ENCODE results near the gene WDR64.
"Not testable (repeated sequence)": the region's sequence is repeated elsewhere in the genome, so short reads cannot be mapped to it uniquely, and the experiment has no call there.

The WDR64 gene

GRCh38 chr1:241660424-241660972 lies 8.4 kb downstream of the WDR64 start:
- no peak for DNase-seq

- no peak for DNase-seq
Measured at GRCh38 chr1:241666419-241666818, 14.3 kb downstream of the WDR64 start.

GRCh38 chr1:241672301-241672700 lies 20.2 kb downstream of the WDR64 start:
- no peak for DNase-seq

- DNase-seq: no peak
Measured at GRCh38 chr1:241674805-241675384, 22.8 kb downstream of the WDR64 start.

GRCh38 chr1:241675983-241676382 lies 23.9 kb downstream of the WDR64 start:
- no peak for DNase-seq

GRCh38 chr1:241677201-241677600 lies 25.1 kb downstream of the WDR64 start:
- no peak for DNase-seq

- DNase-seq: no peak
Measured at GRCh38 chr1:241678536-241678935, 26.5 kb downstream of the WDR64 start.

GRCh38 chr1:241679404-241679803 lies 27.3 kb downstream of the WDR64 start:
- DNase-seq: no peak

- DNase-seq: no peak
Measured at GRCh38 chr1:241679961-241680360, 27.9 kb downstream of the WDR64 start.

GRCh38 chr1:241681861-241682448 lies 29.9 kb downstream of the WDR64 start:
- DNase-seq: not testable (repeated sequence)

GRCh38 chr1:241682921-241683320 lies 30.8 kb downstream of the WDR64 start:
- no peak for DNase-seq

GRCh38 chr1:241684108-241684507 lies 32.0 kb downstream of the WDR64 start:
- DNase-seq: no peak

GRCh38 chr1:241688940-241689368 lies 36.9 kb downstream of the WDR64 start:
- no peak for DNase-seq

- DNase-seq: no peak
Measured at GRCh38 chr1:241695246-241696171, 43.4 kb downstream of the WDR64 start.

- DNase-seq: no peak
Measured at GRCh38 chr1:241696172-241696814, 44.2 kb downstream of the WDR64 start.

- DNase-seq: no peak
Measured at GRCh38 chr1:241696815-241697639, 44.9 kb downstream of the WDR64 start.

GRCh38 chr1:241697640-241698018 lies 45.5 kb downstream of the WDR64 start:
- no peak for DNase-seq

GRCh38 chr1:241698177-241698576 lies 46.1 kb downstream of the WDR64 start:
- no peak for DNase-seq

- DNase-seq: no peak
Measured at GRCh38 chr1:241701483-241702295, 49.6 kb downstream of the WDR64 start.

GRCh38 chr1:241702442-241703373 lies 50.6 kb downstream of the WDR64 start:
- DNase-seq: no peak

Data from NCI-H2081 (cell line).